ENCODE results near the gene UGT1A4. TPM values are rescaled to one million over a fixed set of nuclear protein-coding genes. Genes with fewer than 3 reads are reported as not detected.

UGT1A4 gene
- total and polyA plus RNA-seq, 2 of the 8 experiments (the other 6 are each of a cell fraction or from before 2014, with no cell fraction given): not detected

GRCh38 chr2:233705911-233706506 is 12.5 kb upstream of the UGT1A4 start (continued):
- TF ChIP-seq, protein P1, sequence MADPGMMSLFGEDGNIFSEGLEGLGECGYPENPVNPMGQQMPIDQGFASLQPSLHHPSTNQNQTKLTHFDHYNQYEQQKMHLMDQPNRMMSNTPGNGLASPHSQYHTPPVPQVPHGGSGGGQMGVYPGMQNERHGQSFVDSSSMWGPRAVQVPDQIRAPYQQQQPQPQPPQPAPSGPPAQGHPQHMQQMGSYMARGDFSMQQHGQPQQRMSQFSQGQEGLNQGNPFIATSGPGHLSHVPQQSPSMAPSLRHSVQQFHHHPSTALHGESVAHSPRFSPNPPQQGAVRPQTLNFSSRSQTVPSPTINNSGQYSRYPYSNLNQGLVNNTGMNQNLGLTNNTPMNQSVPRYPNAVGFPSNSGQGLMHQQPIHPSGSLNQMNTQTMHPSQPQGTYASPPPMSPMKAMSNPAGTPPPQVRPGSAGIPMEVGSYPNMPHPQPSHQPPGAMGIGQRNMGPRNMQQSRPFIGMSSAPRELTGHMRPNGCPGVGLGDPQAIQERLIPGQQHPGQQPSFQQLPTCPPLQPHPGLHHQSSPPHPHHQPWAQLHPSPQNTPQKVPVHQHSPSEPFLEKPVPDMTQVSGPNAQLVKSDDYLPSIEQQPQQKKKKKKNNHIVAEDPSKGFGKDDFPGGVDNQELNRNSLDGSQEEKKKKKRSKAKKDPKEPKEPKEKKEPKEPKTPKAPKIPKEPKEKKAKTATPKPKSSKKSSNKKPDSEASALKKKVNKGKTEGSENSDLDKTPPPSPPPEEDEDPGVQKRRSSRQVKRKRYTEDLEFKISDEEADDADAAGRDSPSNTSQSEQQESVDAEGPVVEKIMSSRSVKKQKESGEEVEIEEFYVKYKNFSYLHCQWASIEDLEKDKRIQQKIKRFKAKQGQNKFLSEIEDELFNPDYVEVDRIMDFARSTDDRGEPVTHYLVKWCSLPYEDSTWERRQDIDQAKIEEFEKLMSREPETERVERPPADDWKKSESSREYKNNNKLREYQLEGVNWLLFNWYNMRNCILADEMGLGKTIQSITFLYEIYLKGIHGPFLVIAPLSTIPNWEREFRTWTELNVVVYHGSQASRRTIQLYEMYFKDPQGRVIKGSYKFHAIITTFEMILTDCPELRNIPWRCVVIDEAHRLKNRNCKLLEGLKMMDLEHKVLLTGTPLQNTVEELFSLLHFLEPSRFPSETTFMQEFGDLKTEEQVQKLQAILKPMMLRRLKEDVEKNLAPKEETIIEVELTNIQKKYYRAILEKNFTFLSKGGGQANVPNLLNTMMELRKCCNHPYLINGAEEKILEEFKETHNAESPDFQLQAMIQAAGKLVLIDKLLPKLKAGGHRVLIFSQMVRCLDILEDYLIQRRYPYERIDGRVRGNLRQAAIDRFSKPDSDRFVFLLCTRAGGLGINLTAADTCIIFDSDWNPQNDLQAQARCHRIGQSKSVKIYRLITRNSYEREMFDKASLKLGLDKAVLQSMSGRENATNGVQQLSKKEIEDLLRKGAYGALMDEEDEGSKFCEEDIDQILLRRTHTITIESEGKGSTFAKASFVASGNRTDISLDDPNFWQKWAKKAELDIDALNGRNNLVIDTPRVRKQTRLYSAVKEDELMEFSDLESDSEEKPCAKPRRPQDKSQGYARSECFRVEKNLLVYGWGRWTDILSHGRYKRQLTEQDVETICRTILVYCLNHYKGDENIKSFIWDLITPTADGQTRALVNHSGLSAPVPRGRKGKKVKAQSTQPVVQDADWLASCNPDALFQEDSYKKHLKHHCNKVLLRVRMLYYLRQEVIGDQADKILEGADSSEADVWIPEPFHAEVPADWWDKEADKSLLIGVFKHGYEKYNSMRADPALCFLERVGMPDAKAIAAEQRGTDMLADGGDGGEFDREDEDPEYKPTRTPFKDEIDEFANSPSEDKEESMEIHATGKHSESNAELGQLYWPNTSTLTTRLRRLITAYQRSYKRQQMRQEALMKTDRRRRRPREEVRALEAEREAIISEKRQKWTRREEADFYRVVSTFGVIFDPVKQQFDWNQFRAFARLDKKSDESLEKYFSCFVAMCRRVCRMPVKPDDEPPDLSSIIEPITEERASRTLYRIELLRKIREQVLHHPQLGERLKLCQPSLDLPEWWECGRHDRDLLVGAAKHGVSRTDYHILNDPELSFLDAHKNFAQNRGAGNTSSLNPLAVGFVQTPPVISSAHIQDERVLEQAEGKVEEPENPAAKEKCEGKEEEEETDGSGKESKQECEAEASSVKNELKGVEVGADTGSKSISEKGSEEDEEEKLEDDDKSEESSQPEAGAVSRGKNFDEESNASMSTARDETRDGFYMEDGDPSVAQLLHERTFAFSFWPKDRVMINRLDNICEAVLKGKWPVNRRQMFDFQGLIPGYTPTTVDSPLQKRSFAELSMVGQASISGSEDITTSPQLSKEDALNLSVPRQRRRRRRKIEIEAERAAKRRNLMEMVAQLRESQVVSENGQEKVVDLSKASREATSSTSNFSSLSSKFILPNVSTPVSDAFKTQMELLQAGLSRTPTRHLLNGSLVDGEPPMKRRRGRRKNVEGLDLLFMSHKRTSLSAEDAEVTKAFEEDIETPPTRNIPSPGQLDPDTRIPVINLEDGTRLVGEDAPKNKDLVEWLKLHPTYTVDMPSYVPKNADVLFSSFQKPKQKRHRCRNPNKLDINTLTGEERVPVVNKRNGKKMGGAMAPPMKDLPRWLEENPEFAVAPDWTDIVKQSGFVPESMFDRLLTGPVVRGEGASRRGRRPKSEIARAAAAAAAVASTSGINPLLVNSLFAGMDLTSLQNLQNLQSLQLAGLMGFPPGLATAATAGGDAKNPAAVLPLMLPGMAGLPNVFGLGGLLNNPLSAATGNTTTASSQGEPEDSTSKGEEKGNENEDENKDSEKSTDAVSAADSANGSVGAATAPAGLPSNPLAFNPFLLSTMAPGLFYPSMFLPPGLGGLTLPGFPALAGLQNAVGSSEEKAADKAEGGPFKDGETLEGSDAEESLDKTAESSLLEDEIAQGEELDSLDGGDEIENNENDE (IDR thresholded peaks at IDR 0.05; ENCODE audit: insufficient replicate concordance, low read length): no peak
